GM21447 (cell line): ENCODE measurements around the gene ANKRD12.

Source experiments
- ATAC-seq: cut with Tn5 transposase; IDR thresholded peaks from one replicate; pipeline ENCODE4 v1.9.1; 2021; ENCODE audit not compliant: unreplicated experiment

Gene ANKRD12

GRCh38 chr18:9181275-9181674 is 44.7 kb downstream of the ANKRD12 start:
- ATAC-seq = no peak

- ATAC-seq = no peak
These were observed 46.3 kb downstream of the ANKRD12 start for GRCh38 chr18:9182852-9183399.

GRCh38 chr18:9184998-9185613 is 48.5 kb downstream of the ANKRD12 start:
- ATAC-seq = no peak

GRCh38 chr18:9188359-9189231 is 52.0 kb downstream of the ANKRD12 start:
- ATAC-seq = no peak

- no peak for ATAC-seq
These were observed 52.9 kb downstream of the ANKRD12 start for GRCh38 chr18:9189491-9189890.

- ATAC-seq = no peak
These were observed 55.2 kb downstream of the ANKRD12 start for GRCh38 chr18:9191658-9192256.

GRCh38 chr18:9193031-9193430 is 56.5 kb downstream of the ANKRD12 start:
- no peak for ATAC-seq

GRCh38 chr18:9196568-9196967 is 60.0 kb downstream of the ANKRD12 start:
- no peak for ATAC-seq

- ATAC-seq = no peak
These were observed 63.1 kb downstream of the ANKRD12 start for GRCh38 chr18:9199681-9200080.

- no peak for ATAC-seq
These were observed 64.6 kb downstream of the ANKRD12 start for GRCh38 chr18:9201224-9201623.

GRCh38 chr18:9204659-9205058 is 68.1 kb downstream of the ANKRD12 start:
- no peak for ATAC-seq

GRCh38 chr18:9206421-9206820 is 69.8 kb downstream of the ANKRD12 start:
- no peak for ATAC-seq

GRCh38 chr18:9209279-9209678 is 72.7 kb downstream of the ANKRD12 start:
- no peak for ATAC-seq

- no peak for ATAC-seq
These were observed 74.4 kb downstream of the ANKRD12 start for GRCh38 chr18:9210966-9211365.

GRCh38 chr18:9211955-9212354 is 75.4 kb downstream of the ANKRD12 start:
- no peak for ATAC-seq

GRCh38 chr18:9215221-9215933 is 78.8 kb downstream of the ANKRD12 start:
- ATAC-seq = no peak

GRCh38 chr18:9216459-9216858 is 79.9 kb downstream of the ANKRD12 start:
- no peak for ATAC-seq

GRCh38 chr18:9217743-9218451 is 81.3 kb downstream of the ANKRD12 start:
- no peak for ATAC-seq

GRCh38 chr18:9221040-9221439 is 84.5 kb downstream of the ANKRD12 start:
- ATAC-seq = no peak

GRCh38 chr18:9221661-9222060 is 85.1 kb downstream of the ANKRD12 start:
- no peak for ATAC-seq
